ACC112 (cell line): ENCODE measurements around the gene DEXI.

Experiments used
- H2AFZ ChIP-seq: fragments of 200-600 bp; sonication (generic); one replicate; pipeline ENCODE4 v1.6.0; 2017; ENCODE audit warnings: antibody characterized with exemption, low read length; ENCODE audit not compliant: unreplicated experiment
- H3K27ac ChIP-seq: fragments of 200-600 bp; sonication (generic); 2 replicates; pipeline ENCODE4 v1.5.1; 2014; ENCODE audit warnings: low read depth, mild to moderate bottlenecking, antibody characterized with exemption, low read length, moderate library complexity
- H3K27me3 ChIP-seq: fragments of 200-600 bp; sonication (generic); 2 replicates; pipeline ENCODE4 v1.6.1; 2014; ENCODE audit warnings: mild to moderate bottlenecking, antibody characterized with exemption, low read length, moderate library complexity, mixed read lengths; ENCODE audit not compliant: insufficient read depth
- H3K36me3 ChIP-seq: fragments of 200-600 bp; sonication (generic); 2 replicates; pipeline ENCODE4 v1.6.1; 2016; ENCODE audit warnings: mild to moderate bottlenecking, antibody characterized with exemption, low read length, moderate library complexity, mixed read lengths; ENCODE audit not compliant: insufficient read depth
- H3K4me1 ChIP-seq: fragments of 200-600 bp; sonication (generic); one replicate; pipeline ENCODE4 v1.6.1; 2016; ENCODE audit warnings: low read length, mixed read lengths; ENCODE audit not compliant: insufficient read depth, unreplicated experiment, control insufficient read depth
- H3K4me3 ChIP-seq: fragments of 200-600 bp; sonication (generic); 2 replicates; pipeline ENCODE4 v1.5.1; 2014; ENCODE audit warnings: mild to moderate bottlenecking, low read depth, low read length
- H3K79me2 ChIP-seq: fragments of 200-600 bp; sonication (generic); one replicate; pipeline ENCODE4 v1.6.0; 2016; ENCODE audit warnings: low read length; ENCODE audit not compliant: control insufficient read depth, unreplicated experiment, insufficient read depth

DEXI gene

GRCh38 chr16:10980813-10981212 is 38.5 kb upstream of the DEXI start:
- Histone ChIP-seq H3K4me1 (no peaks in the 10 kb centered on the region), H3K36me3 (no peaks in the 10 kb centered on the region), H3K4me3 (no peak overlapping the region), H2AFZ (no peak overlapping the region), H3K27ac (no peak overlapping the region), H3K27me3 (no peaks in the 10 kb centered on the region), H3K79me2 (no peaks in the 10 kb centered on the region)

- Histone ChIP-seq H3K4me1 (no peaks in the 10 kb centered on the region), H3K27ac (no peak overlapping the region), H2AFZ (no peak overlapping the region), H3K36me3 (no peaks in the 10 kb centered on the region), H3K79me2 (no peaks in the 10 kb centered on the region), H3K27me3 (no peaks in the 10 kb centered on the region), H3K4me3 (no peak overlapping the region)
Measured at GRCh38 chr16:10979717-10980601, 37.7 kb upstream of the DEXI start.

GRCh38 chr16:10978871-10979446 is 36.7 kb upstream of the DEXI start:
- no peaks in the 10 kb centered on the region for H3K4me1 ChIP-seq
- no peak overlapping the region for H3K27ac ChIP-seq
- no peak overlapping the region for H2AFZ ChIP-seq
- H3K4me3 ChIP-seq = no peak overlapping the region
- no peaks in the 10 kb centered on the region for H3K36me3 ChIP-seq
- H3K27me3 ChIP-seq = no peaks in the 10 kb centered on the region
- H3K79me2 ChIP-seq = no peaks in the 10 kb centered on the region

GRCh38 chr16:10978124-10978523 is 35.9 kb upstream of the DEXI start:
- H3K79me2 ChIP-seq = no peaks in the 10 kb centered on the region
- H3K27ac ChIP-seq = no peak overlapping the region
- no peaks in the 10 kb centered on the region for H3K4me1 ChIP-seq
- no peaks in the 10 kb centered on the region for H3K27me3 ChIP-seq
- H2AFZ ChIP-seq = no peak overlapping the region
- no peaks in the 10 kb centered on the region for H3K36me3 ChIP-seq
- H3K4me3 ChIP-seq = no peak overlapping the region

GRCh38 chr16:10976634-10977033 is 34.4 kb upstream of the DEXI start:
- Histone ChIP-seq H3K4me1 (peaks cover 3% of the 10 kb centered on the region), H3K27me3 (no peaks in the 10 kb centered on the region), H3K27ac (no peak overlapping the region), H2AFZ (no peak overlapping the region), H3K4me3 (no peak overlapping the region), H3K36me3 (no peaks in the 10 kb centered on the region), H3K79me2 (no peaks in the 10 kb centered on the region)

GRCh38 chr16:10972819-10973464 is 30.7 kb upstream of the DEXI start:
- Histone ChIP-seq H3K79me2 (no peaks in the 10 kb centered on the region), H3K27ac (no peak overlapping the region), H3K4me1 (peaks cover 4% of the 10 kb centered on the region), H3K36me3 (no peaks in the 10 kb centered on the region), H3K27me3 (no peaks in the 10 kb centered on the region), H2AFZ (no peak overlapping the region), H3K4me3 (no peak overlapping the region)

- H3K27me3 ChIP-seq = no peaks in the 10 kb centered on the region
- H3K27ac ChIP-seq = no peak overlapping the region
- no peak overlapping the region for H2AFZ ChIP-seq
- H3K4me3 ChIP-seq = no peak overlapping the region
- no peaks in the 10 kb centered on the region for H3K79me2 ChIP-seq
- peaks cover 4% of the 10 kb centered on the region for H3K4me1 ChIP-seq
- no peaks in the 10 kb centered on the region for H3K36me3 ChIP-seq
Measured at GRCh38 chr16:10972108-10972818, 30.0 kb upstream of the DEXI start.

- no peak overlapping the region for H3K27ac ChIP-seq
- H3K79me2 ChIP-seq = no peaks in the 10 kb centered on the region
- no peaks in the 10 kb centered on the region for H3K27me3 ChIP-seq
- H3K36me3 ChIP-seq = no peaks in the 10 kb centered on the region
- peaks cover 4% of the 10 kb centered on the region for H3K4me1 ChIP-seq
- H3K4me3 ChIP-seq = no peak overlapping the region
- H2AFZ ChIP-seq = no peak overlapping the region
Measured at GRCh38 chr16:10971560-10971961, 29.3 kb upstream of the DEXI start.

GRCh38 chr16:10970065-10970464 is 27.8 kb upstream of the DEXI start:
- Histone ChIP-seq H3K4me3 (no peak overlapping the region), H3K27me3 (no peaks in the 10 kb centered on the region), H3K36me3 (no peaks in the 10 kb centered on the region), H3K79me2 (no peaks in the 10 kb centered on the region), H2AFZ (no peak overlapping the region), H3K4me1 (peaks cover 4% of the 10 kb centered on the region), H3K27ac (no peak overlapping the region)

GRCh38 chr16:10969615-10970014 is 27.3 kb upstream of the DEXI start:
- Histone ChIP-seq H2AFZ (no peak overlapping the region), H3K27ac (no peak overlapping the region), H3K4me3 (no peak overlapping the region), H3K36me3 (no peaks in the 10 kb centered on the region), H3K4me1 (peaks cover 4% of the 10 kb centered on the region), H3K27me3 (no peaks in the 10 kb centered on the region), H3K79me2 (no peaks in the 10 kb centered on the region)
